IMR-90 (cell line): ENCODE results near the gene TRAF1. TPM values are rescaled to one million over a fixed set of nuclear protein-coding genes. Genes with fewer than 3 reads are reported as not detected.
A peak's percentile ranks its signal among the peaks of the same experiment; 100 is the strongest.

Source experiments
- ATAC-seq: fragments of 200-7000 bp; cut with Tn5 transposase; 2 replicates; pipeline ENCODE4 v1.9.1; 2020; ENCODE audit warnings: low read depth, mild to moderate bottlenecking, moderate library complexity
- BruUV-seq: library from RNA; stranded (reverse); fragments of 400-500 nt; replicated peaks from 2 replicates; lab custom pipeline; 2021; lab: Mats Ljungman, UMichigan
- CTCF ChIA-PET: fragments of 300-600 bp; formaldehyde crosslinking; extraction: SDS; loops from one replicate; lab custom pipeline; 2021; ENCODE audit warnings: antibody characterized with exemption; lab: Yijun Ruan, JAX
- POLR2A ChIA-PET: fragments of 300-600 bp; sonication (Branson Sonifier 250); formaldehyde crosslinking; loops from one replicate; lab custom pipeline; 2022; ENCODE audit warnings: antibody characterized with exemption; ENCODE audit not compliant: unreplicated experiment; lab: Charles Lee
- DNase-seq: peaks from one replicate; pipeline ENCODE4 v3.0.0; 2013
- H2AFZ ChIP-seq: replicated peaks from 2 replicates; pipeline ENCODE3; 2013; ENCODE audit warnings: low read length, mild to moderate bottlenecking; ENCODE audit not compliant: poor library complexity
- H2AK5ac ChIP-seq: 2 replicates; pipeline ENCODE4 v1.6.1; 2013; ENCODE audit warnings: low read depth, low read length, inconsistent platforms
- H2AK9ac ChIP-seq: replicated peaks from 2 replicates; pipeline ENCODE3; 2013; ENCODE audit warnings: mild to moderate bottlenecking, low read depth, low read length, moderate library complexity; ENCODE audit not compliant: poor library complexity
- H2BK120ac ChIP-seq: 2 replicates; pipeline ENCODE4 v1.6.1; 2013; ENCODE audit warnings: low read depth, low read length, inconsistent platforms
- H2BK15ac ChIP-seq: 3 replicates; pipeline ENCODE4 v1.6.1; 2013; ENCODE audit warnings: low read depth, low read length, inconsistent platforms
- H2BK20ac ChIP-seq: 2 replicates; pipeline ENCODE4 v1.6.1; 2013; ENCODE audit warnings: low read depth, mild to moderate bottlenecking, inconsistent platforms, low read length, moderate library complexity
- H2BK5ac ChIP-seq: 2 replicates; pipeline ENCODE4 v1.6.1; 2013; ENCODE audit warnings: mild to moderate bottlenecking, low read depth, low read length, inconsistent platforms; ENCODE audit not compliant: poor library complexity, severe bottlenecking
- H3K14ac ChIP-seq: replicated peaks from 2 replicates; pipeline ENCODE4 v1.6.1; 2013; ENCODE audit warnings: low read depth, low read length, inconsistent platforms
- H3K18ac ChIP-seq: 2 replicates; pipeline ENCODE4 v1.6.1; 2013; ENCODE audit warnings: low read depth, low read length, control low read depth
- H3K23ac ChIP-seq: 2 replicates; pipeline ENCODE4 v1.6.1; 2013; ENCODE audit warnings: low read depth, low read length, inconsistent platforms
- H3K27ac ChIP-seq: 2 replicates; pipeline ENCODE4 v1.5.1; 2013; ENCODE audit warnings: mild to moderate bottlenecking, control low read depth, low read length; ENCODE audit not compliant: insufficient read depth
- H3K27me3 ChIP-seq: 2 replicates; pipeline ENCODE4 v1.6.1; 2013; ENCODE audit warnings: low read length; ENCODE audit not compliant: control insufficient read depth, insufficient read depth
- H3K36me3 ChIP-seq: 2 replicates; pipeline ENCODE4 v1.6.1; 2013; ENCODE audit warnings: low read length, mixed read lengths; ENCODE audit not compliant: control insufficient read depth, insufficient read depth
- H3K4ac ChIP-seq: 2 replicates; pipeline ENCODE4 v1.6.1; 2013; ENCODE audit warnings: low read depth, low read length, inconsistent platforms
- H3K4me1 ChIP-seq: 2 replicates; pipeline ENCODE4 v1.6.1; 2013; ENCODE audit warnings: low read length, mixed read lengths; ENCODE audit not compliant: control insufficient read depth, insufficient read depth
- H3K4me2 ChIP-seq: 2 replicates; pipeline ENCODE4 v1.6.1; 2013; ENCODE audit warnings: low read depth, mild to moderate bottlenecking, control low read depth, low read length, moderate library complexity
- H3K4me3 ChIP-seq: 2 replicates; pipeline ENCODE4 v1.5.1; 2013; ENCODE audit warnings: low read depth, mild to moderate bottlenecking, control low read depth, low read length, moderate library complexity; ENCODE audit not compliant: insufficient read depth
- H3K56ac ChIP-seq: 2 replicates; pipeline ENCODE4 v1.6.1; 2013; ENCODE audit warnings: low read length, inconsistent platforms; ENCODE audit not compliant: insufficient read depth; ENCODE audit errors: extremely low read depth
- H3K79me1 ChIP-seq, 2 experiments: 2 replicates each; pipeline ENCODE4 v1.6.1; 2013; ENCODE audit warnings: low read length in 2 of 2, inconsistent platforms in 1 of 2, low read depth in 1 of 2
- H3K9ac ChIP-seq: 2 replicates; pipeline ENCODE4 v1.6.1; 2013; ENCODE audit warnings: low read depth, low read length, control low read depth
- H3K9me1 ChIP-seq: 2 replicates; pipeline ENCODE4 v1.6.1; 2013; ENCODE audit warnings: low read length, inconsistent platforms; ENCODE audit not compliant: insufficient read depth
- H3K9me3 ChIP-seq: 2 replicates; pipeline ENCODE4 v1.6.1; 2013; ENCODE audit warnings: low read length; ENCODE audit not compliant: control insufficient read depth, insufficient read depth
- H4K20me1 ChIP-seq: 2 replicates; pipeline ENCODE4 v1.6.1; 2013; ENCODE audit warnings: low read length, inconsistent platforms; ENCODE audit not compliant: insufficient read depth
- H4K5ac ChIP-seq: 2 replicates; pipeline ENCODE4 v1.6.1; 2013; ENCODE audit warnings: mild to moderate bottlenecking, low read depth, low read length, control low read depth
- H4K8ac ChIP-seq, 2 experiments: 2 replicates each; pipeline ENCODE4 v1.6.1; 2013; ENCODE audit warnings: low read depth in 2 of 2, low read length in 2 of 2, control low read depth in 1 of 2, inconsistent platforms in 1 of 2
- H4K91ac ChIP-seq: 2 replicates; pipeline ENCODE4 v1.6.1; 2013; ENCODE audit warnings: low read depth, low read length, inconsistent platforms; ENCODE audit not compliant: insufficient read depth
- CEBPB ChIP-seq: IDR thresholded peaks from 2 replicates; pipeline ENCODE4 v1.6.1; 2012; ENCODE audit warnings: low read depth, low read length, improper control_type of control experiment
- CHD1 ChIP-seq: IDR thresholded peaks from 2 replicates; pipeline ENCODE4 v1.6.1; 2012; ENCODE audit warnings: low read depth, low read length, improper control_type of control experiment
- CTCF ChIP-seq: conservative IDR thresholded peaks from 2 replicates; pipeline ENCODE4 v1.5.1; 2012; ENCODE audit warnings: mild to moderate bottlenecking, low read depth, low read length, improper control_type of control experiment
- FOS ChIP-seq: fragments of 150-350 bp; IDR thresholded peaks from 2 replicates; pipeline ENCODE4 v1.6.1; 2016; ENCODE audit warnings: low read depth, low read length
- MAFK ChIP-seq: IDR thresholded peaks from 2 replicates; pipeline ENCODE4 v1.6.1; 2012; ENCODE audit warnings: low read depth, low read length, improper control_type of control experiment
- MAZ ChIP-seq: IDR thresholded peaks from 2 replicates; pipeline ENCODE4 v1.6.1; 2012; ENCODE audit warnings: low read depth, mild to moderate bottlenecking, low read length, improper control_type of control experiment, moderate library complexity, borderline replicate concordance
- MXI1 ChIP-seq: IDR thresholded peaks from 2 replicates; pipeline ENCODE4 v1.6.1; 2012; ENCODE audit warnings: low read depth, mild to moderate bottlenecking, low read length, moderate library complexity, borderline replicate concordance
- NFE2L2 ChIP-seq: fragments of 150-350 bp; IDR thresholded peaks from 2 replicates; pipeline ENCODE4 v1.6.1; 2016; ENCODE audit warnings: low read depth, mild to moderate bottlenecking, low read length
- POLR2A ChIP-seq: IDR thresholded peaks from 2 replicates; pipeline ENCODE4 v1.6.1; 2012; ENCODE audit warnings: mild to moderate bottlenecking, low read depth, low read length
- RAD21 ChIP-seq: IDR thresholded peaks from 2 replicates; pipeline ENCODE4 v1.6.1; 2012; ENCODE audit warnings: low read length, improper control_type of control experiment
- RCOR1 ChIP-seq: IDR thresholded peaks from 2 replicates; pipeline ENCODE4 v1.6.1; 2012; ENCODE audit warnings: mild to moderate bottlenecking, low read length, improper control_type of control experiment; ENCODE audit not compliant: insufficient replicate concordance
- RFX5 ChIP-seq: IDR thresholded peaks from 2 replicates; pipeline ENCODE4 v1.8.0; 2012; ENCODE audit warnings: low read depth, mild to moderate bottlenecking, low read length, moderate library complexity
- SMC3 ChIP-seq: fragments of 150-350 bp; IDR thresholded peaks from 2 replicates; pipeline ENCODE4 v1.6.1; 2016; ENCODE audit warnings: low read depth, mild to moderate bottlenecking, antibody characterized with exemption, low read length, moderate library complexity
- USF2 ChIP-seq: fragments of 150-350 bp; IDR thresholded peaks from 2 replicates; pipeline ENCODE4 v1.6.1; 2017; ENCODE audit warnings: mild to moderate bottlenecking, antibody characterized with exemption, low read length, low read depth
- WGBS, 2 experiments: methylation state at CpG; one replicate each; pipeline versions ENCODE4 v1.1.5 to v1.1.7; 2013; ENCODE audit warnings: missing lambda C conversion rate in 2 of 2; ENCODE audit not compliant: insufficient read length in 1 of 2; ENCODE audit errors: extremely low coverage in 2 of 2; 5-methylcytosine and 5-hydroxymethylcytosine counted together
- dilution Hi-C: fragments of 300-500 bp; cut with HindIII; formaldehyde crosslinking; loops from one replicate; pipeline ENCODE4 v1.14.3; 2018; ENCODE audit warnings: low sequenced_read_pairs; ENCODE audit not compliant: unreplicated experiment
- in situ Hi-C: fragments of 300-500 bp; cut with MboI; formaldehyde crosslinking; loops from 3 replicates; pipeline ENCODE4 v1.14.3; 2019; ENCODE audit warnings: low sequenced_read_pairs, inconsistent platforms, mixed read lengths
- intact Hi-C: fragments of 100-400 bp; cut with micrococcal nuclease; formaldehyde crosslinking; loops from 2 replicates; pipeline ENCODE4 v1.10.0; 2022
- polyA plus RNA-seq, 3 experiments: library from polyadenylated mRNA; depleted of rRNA; stranded (reverse); fragments of >200 nt; gene quantifications; 2 replicates each; pipeline ENCODE4 v1.2.3, GENCODE V29; 2012; ENCODE audit warnings: low replicate concordance in 1 of 3
- total RNA-seq: library from RNA; depleted of rRNA; stranded (reverse); fragments of >200 nt; gene quantifications from 2 replicates; pipeline ENCODE4 v1.2.3, GENCODE V29; 2012

The TRAF1 gene
- total and polyA plus RNA-seq, 2 of the 4 experiments (the other 2 are of a cell fraction), result 3.9 to 4.1 TPM

- Histone ChIP-seq H3K4me3 (no peak overlapping the region), H3K9me1 (peaks cover 8% of the 10 kb centered on the region), H3K14ac (no peak overlapping the region), H4K8ac (no peak overlapping the region), H3K4ac (0 out of 2 replicates have a peak overlapping the region, but pooled peaks have one; percentile 35), H4K5ac (no peak overlapping the region), H3K9me3 (0 out of 2 replicates have a peak, but pooled peaks cover 2% of the 10 kb centered on the region), H2BK120ac (no peak overlapping the region; the same call in 1 of the 2 replicates), H2AFZ (no peak overlapping the region), H3K9ac (no peak overlapping the region), H4K91ac (no peak overlapping the region), H2BK20ac (no peak overlapping the region), H3K4me1 (peaks cover 20% of the 10 kb centered on the region), H2BK15ac (no peak overlapping the region), H4K20me1 (no peaks in the 10 kb centered on the region), H3K36me3 (no peaks in the 10 kb centered on the region), H2AK5ac (no peak overlapping the region), H3K18ac (no peak overlapping the region), H3K27me3 (no peaks in the 10 kb centered on the region), H3K27ac (no peak overlapping the region), H3K79me1 (peaks cover 0 to 17% of the 10 kb centered on the region in 2 experiments; a peak in 2 of 4 replicates), H3K56ac (no peak overlapping the region), H2BK5ac (no peak overlapping the region), H3K4me2 (no peak overlapping the region), H2AK9ac (no peak overlapping the region), H3K23ac (no peak overlapping the region)
- dilution Hi-C loops, result no loop called here
- POLR2A ChIA-PET, result no interaction called here
- no CpG with 5 or more reads among the region's 4 CpGs for WGBS, 2 experiments
- CTCF ChIA-PET, result no interaction called here
- DNase-seq, result no peak
- TF ChIP-seq RAD21 (no peak), MXI1 (no peak), CEBPB (no peak), CTCF (no peak), USF2 (no peak), RCOR1 (no peak), MAZ (no peak), FOS (no peak), NFE2L2 (no peak), CHD1 (no peak), SMC3 (no peak), RFX5 (no peak), MAFK (no peak), POLR2A (no peak)
- intact Hi-C loops, result no loop called here
- in situ Hi-C loops, result no loop called here
- BruUV-seq, result no TSS peak
- ATAC-seq, result no peak
Measured at GRCh38 chr9:120917929-120918762, 8.4 kb downstream of the TRAF1 start.
